Keratinocyte (primary cell): ENCODE measurements around the gene MYADML2. TPM values are rescaled to one million over a fixed set of nuclear protein-coding genes. Genes with fewer than 3 reads are reported as not detected.

Experiments
- DNase-seq: peaks from one replicate; pipeline ENCODE4 v3.0.0-alpha.2; 2011; ENCODE audit warnings: low read depth, missing footprints, low spot score
- FAIRE-seq: peaks from 2 replicates; lab custom pipeline; 2011; peaks lifted over from hg19 to GRCh38; lab: Jason Lieb, UNC
- H2AFZ ChIP-seq: 2 replicates; pipeline ENCODE4 v1.6.0; 2012; ENCODE audit warnings: low read length, control low read depth, inconsistent platforms; ENCODE audit not compliant: control insufficient read depth
- H3K27ac ChIP-seq: 2 replicates; pipeline ENCODE4 v1.5.1; 2011; ENCODE audit warnings: low read length; ENCODE audit not compliant: control insufficient read depth, insufficient read depth
- H3K27me3 ChIP-seq: 3 replicates; pipeline ENCODE4 v1.6.0; 2011; ENCODE audit warnings: low read length; ENCODE audit not compliant: control insufficient read depth, insufficient read depth; ENCODE audit errors: extremely low read depth
- H3K36me3 ChIP-seq, 2 experiments: 2 replicates in 1 of 2; 3 replicates in 1 of 2; pipeline ENCODE4 v1.5.1; 2011; ENCODE audit warnings: low read length in 2 of 2, mild to moderate bottlenecking in 1 of 2; ENCODE audit not compliant: control insufficient read depth in 2 of 2, insufficient read depth in 2 of 2; ENCODE audit errors: extremely low read depth in 1 of 2
- H3K4me1 ChIP-seq: 3 replicates; pipeline ENCODE4 v1.5.1; 2011; ENCODE audit warnings: low read length; ENCODE audit not compliant: control insufficient read depth, insufficient read depth; ENCODE audit errors: extremely low read depth
- H3K4me2 ChIP-seq: 3 replicates; pipeline ENCODE4 v1.6.0; 2011; ENCODE audit warnings: low read depth, low read length; ENCODE audit not compliant: control insufficient read depth, insufficient read depth; ENCODE audit errors: extremely low read depth
- H3K4me3 ChIP-seq, 3 experiments: fragments of 200-600 bp in 1 of 3; sonication (generic) in 1 of 3; 2 replicates in 2 of 3; 3 replicates in 1 of 3; pipeline ENCODE4 v1.5.1; 2011 to 2016; ENCODE audit warnings: low read length in 3 of 3, mild to moderate bottlenecking in 3 of 3, control low read depth in 2 of 3, inconsistent platforms in 1 of 3, low read depth in 1 of 3, mixed read lengths in 1 of 3, mixed run types in 1 of 3, moderate library complexity in 1 of 3; ENCODE audit not compliant: control insufficient read depth in 2 of 3, insufficient read depth in 2 of 3; ENCODE audit errors: extremely low read depth in 1 of 3
- H3K79me2 ChIP-seq: 2 replicates; pipeline ENCODE4 v1.6.0; 2012; ENCODE audit warnings: low read length; ENCODE audit not compliant: control insufficient read depth, insufficient read depth
- H3K9ac ChIP-seq: 3 replicates; pipeline ENCODE4 v1.6.0; 2011; ENCODE audit warnings: low read length; ENCODE audit not compliant: control insufficient read depth, insufficient read depth; ENCODE audit errors: extremely low read depth
- H3K9me1 ChIP-seq: 3 replicates; pipeline ENCODE4 v1.6.0; 2011; ENCODE audit warnings: low read length; ENCODE audit not compliant: control insufficient read depth, insufficient read depth; ENCODE audit errors: extremely low read depth
- H3K9me3 ChIP-seq: 2 replicates; pipeline ENCODE4 v1.5.1; 2012; ENCODE audit warnings: low read depth, low read length; ENCODE audit not compliant: control insufficient read depth
- H4K20me1 ChIP-seq: 3 replicates; pipeline ENCODE4 v1.6.0; 2011; ENCODE audit warnings: low read length; ENCODE audit not compliant: control insufficient read depth, insufficient read depth; ENCODE audit errors: extremely low read depth
- EZH2 ChIP-seq: IDR thresholded peaks from one replicate; pipeline ENCODE4 v1.6.1; 2012; ENCODE audit warnings: inconsistent platforms, mild to moderate bottlenecking, low read length, moderate library complexity
- dilution Hi-C: fragments of 300-500 bp; cut with MboI; formaldehyde crosslinking; loops from one replicate; pipeline ENCODE4 v1.7.0; 2020; ENCODE audit warnings: low sequenced_read_pairs; ENCODE audit not compliant: extremely low pct_ligation_motif_present
- polyA plus RNA-seq, 5 experiments: library from polyadenylated mRNA; depleted of rRNA in 3 of 5; stranded (reverse) in 3 of 5; stranded (forward) in 1 of 5; unstranded in 1 of 5; fragments of >200 nt; gene quantifications; 1 replicate in 1 of 5; 2 replicates in 3 of 5; 3 replicates in 1 of 5; pipeline versions ENCODE4 v1.2.1 to v1.2.3, GENCODE V29; 2011 to 2012; ENCODE audit warnings: missing spikeins in 2 of 5, low read depth in 1 of 5, low replicate concordance in 1 of 5
- TF ChIP-seq, protein P1 (sequence below), 3 experiments: IDR thresholded peaks in 1 of 3; conservative IDR thresholded peaks in 1 of 3; optimal IDR thresholded peaks in 1 of 3; 2 replicates in 2 of 3; 3 replicates in 1 of 3; pipeline versions ENCODE3 to v1.5.1; 2011; ENCODE audit warnings: low read length in 3 of 3, mild to moderate bottlenecking in 3 of 3, moderate library complexity in 2 of 3, control low read depth in 1 of 3, inconsistent platforms in 1 of 3; ENCODE audit not compliant: insufficient read depth in 2 of 3; ENCODE audit errors: extremely low read depth in 1 of 3

MYADML2 gene
- polyA plus RNA-seq, 1 donor (not counting 4 experiments of a cell fraction or from before 2014, with no cell fraction given) = not detected

DNA sequence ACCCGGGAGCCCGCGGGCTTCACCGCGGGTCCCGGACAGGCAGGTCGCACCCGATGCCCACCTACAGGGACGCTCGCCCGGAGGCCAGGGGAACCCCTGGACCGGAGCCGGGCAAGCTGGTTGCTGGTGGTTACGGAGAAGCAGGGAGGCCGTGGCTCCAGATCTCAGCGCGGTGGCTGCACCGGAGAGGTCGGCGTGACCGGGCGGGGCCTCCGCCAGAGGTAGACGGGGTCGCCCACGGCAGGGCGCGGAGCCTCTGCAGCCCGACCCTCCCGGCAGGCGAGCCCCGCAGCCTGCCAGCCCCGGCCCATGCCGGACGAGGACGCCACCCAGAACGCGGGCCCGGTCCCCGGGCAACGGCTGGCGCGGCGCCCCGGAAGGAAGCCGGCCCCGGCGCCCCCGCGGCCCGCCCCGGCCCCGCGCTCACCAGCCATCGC is 36.2 kb downstream of the MYADML2 start:
- H2AFZ ChIP-seq = peak overlapping the region; percentile 43

DNA sequence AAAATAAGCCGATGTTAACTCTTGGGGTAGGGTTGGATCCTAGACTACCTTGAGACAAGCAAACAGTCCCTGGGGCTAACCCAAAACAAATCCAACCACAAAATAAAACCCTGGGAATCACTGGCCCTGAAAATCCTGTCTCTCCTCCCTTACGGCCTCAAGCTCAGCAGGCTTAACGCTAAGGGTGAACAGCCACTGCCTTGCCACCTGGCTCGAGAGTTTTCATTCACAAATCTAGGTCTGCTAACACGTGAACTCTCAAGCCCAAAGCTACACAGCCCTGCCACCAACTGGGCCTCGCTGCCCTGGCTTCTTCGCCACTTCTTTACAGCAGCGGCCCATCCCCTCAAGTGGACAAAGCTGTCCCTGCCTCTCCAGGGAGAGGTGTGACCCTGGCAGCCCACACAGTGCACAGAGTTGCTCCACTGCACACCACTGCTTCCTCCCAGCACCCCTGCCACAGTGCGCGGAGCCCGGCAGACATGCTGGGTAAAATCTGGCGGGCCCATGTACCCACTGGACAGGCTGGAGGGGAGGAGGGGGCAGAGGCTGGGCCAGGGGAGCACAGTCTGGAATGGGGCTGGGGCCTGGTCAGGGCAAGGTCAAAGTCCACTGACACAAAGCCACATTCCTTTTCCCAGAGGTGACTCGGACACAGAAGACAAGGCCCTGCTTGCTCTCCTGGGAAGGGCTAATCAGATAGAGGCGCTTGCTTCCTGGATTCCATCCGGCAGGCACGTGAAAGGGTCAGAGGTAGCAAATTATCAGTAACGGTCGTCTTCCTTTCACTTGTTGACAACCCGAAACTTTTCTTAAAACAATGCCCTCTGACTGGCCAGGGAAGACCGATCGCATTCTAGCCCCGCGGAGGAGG is 36.8 kb downstream of the MYADML2 start:
- peaks cover 24% of the 10 kb centered on the region for H3K4me1 ChIP-seq

More for the DNA sequence above, 36.2 kb downstream of the MYADML2 start:
- Histone ChIP-seq H3K27ac (peak overlapping the region; percentile 58), H3K36me3 (peaks cover 34 to 42% of the 10 kb centered on the region in 2 experiments), H3K79me2 (peaks cover 22% of the 10 kb centered on the region), H3K27me3 (no peaks in the 10 kb centered on the region), H3K4me1 (peaks cover 24% of the 10 kb centered on the region), H3K9me3 (no peaks in the 10 kb centered on the region), H3K9ac (peak overlapping the region; percentile 78), H3K4me2 (peak overlapping the region; percentile 59), H3K9me1 (peaks cover 7% of the 10 kb centered on the region), H4K20me1 (peaks cover 3% of the 10 kb centered on the region), H3K4me3 (peak overlapping the region; percentile 67 to 90 (median 83))
- dilution Hi-C loops = no loop called here
- TF ChIP-seq EZH2 = no peak
- TF ChIP-seq, protein P1, sequence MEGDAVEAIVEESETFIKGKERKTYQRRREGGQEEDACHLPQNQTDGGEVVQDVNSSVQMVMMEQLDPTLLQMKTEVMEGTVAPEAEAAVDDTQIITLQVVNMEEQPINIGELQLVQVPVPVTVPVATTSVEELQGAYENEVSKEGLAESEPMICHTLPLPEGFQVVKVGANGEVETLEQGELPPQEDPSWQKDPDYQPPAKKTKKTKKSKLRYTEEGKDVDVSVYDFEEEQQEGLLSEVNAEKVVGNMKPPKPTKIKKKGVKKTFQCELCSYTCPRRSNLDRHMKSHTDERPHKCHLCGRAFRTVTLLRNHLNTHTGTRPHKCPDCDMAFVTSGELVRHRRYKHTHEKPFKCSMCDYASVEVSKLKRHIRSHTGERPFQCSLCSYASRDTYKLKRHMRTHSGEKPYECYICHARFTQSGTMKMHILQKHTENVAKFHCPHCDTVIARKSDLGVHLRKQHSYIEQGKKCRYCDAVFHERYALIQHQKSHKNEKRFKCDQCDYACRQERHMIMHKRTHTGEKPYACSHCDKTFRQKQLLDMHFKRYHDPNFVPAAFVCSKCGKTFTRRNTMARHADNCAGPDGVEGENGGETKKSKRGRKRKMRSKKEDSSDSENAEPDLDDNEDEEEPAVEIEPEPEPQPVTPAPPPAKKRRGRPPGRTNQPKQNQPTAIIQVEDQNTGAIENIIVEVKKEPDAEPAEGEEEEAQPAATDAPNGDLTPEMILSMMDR (optimal IDR thresholded peaks at IDR 0.05 in 1 of 3, IDR thresholded peaks at IDR 0.05 in 1 of 3, conservative IDR thresholded peaks at IDR 0.05 in 1 of 3; ENCODE audit: extremely low read depth in 1 of 3, insufficient read depth in 2 of 3, low read length in 3 of 3) = no peak
- FAIRE-seq = no peak
- DNase-seq = no peak

More for the DNA sequence above, 36.8 kb downstream of the MYADML2 start:
- H3K36me3 ChIP-seq = peaks cover 34 to 40% of the 10 kb centered on the region in 2 experiments
- peaks cover 7% of the 10 kb centered on the region for H3K9me1 ChIP-seq
- peak overlapping the region; percentile 78 for H3K9ac ChIP-seq
- H3K9me3 ChIP-seq = no peaks in the 10 kb centered on the region
- H4K20me1 ChIP-seq = peaks cover 3% of the 10 kb centered on the region
- H3K27ac ChIP-seq = peak overlapping the region; percentile 58
- dilution Hi-C loops = no loop called here
- no peaks in the 10 kb centered on the region for H3K27me3 ChIP-seq
- H3K79me2 ChIP-seq = peaks cover 17% of the 10 kb centered on the region
- FAIRE-seq = no peak
- no peak for DNase-seq
- TF ChIP-seq, protein P1 (optimal IDR thresholded peaks at IDR 0.05 in 1 of 3, IDR thresholded peaks at IDR 0.05 in 1 of 3, conservative IDR thresholded peaks at IDR 0.05 in 1 of 3; ENCODE audit: extremely low read depth in 1 of 3, insufficient read depth in 2 of 3, low read length in 3 of 3) = no peak
- H2AFZ ChIP-seq = no peak overlapping the region
- H3K4me3 ChIP-seq = peak overlapping the region; percentile 67 to 90 (median 83)
- H3K4me2 ChIP-seq = peak overlapping the region; percentile 59
